SH-SY5Y (cell line): ENCODE data around the gene ACKR2.

Experiments used
- GATA2 ChIP-seq: IDR thresholded peaks from 2 replicates; pipeline ENCODE4 v1.6.1; 2011; ENCODE audit warnings: mild to moderate bottlenecking, low read depth, low read length
- GATA3 ChIP-seq: IDR thresholded peaks from 2 replicates; pipeline ENCODE4 v1.6.1; 2011; ENCODE audit warnings: low read depth, mild to moderate bottlenecking, low read length, moderate library complexity

DNA sequence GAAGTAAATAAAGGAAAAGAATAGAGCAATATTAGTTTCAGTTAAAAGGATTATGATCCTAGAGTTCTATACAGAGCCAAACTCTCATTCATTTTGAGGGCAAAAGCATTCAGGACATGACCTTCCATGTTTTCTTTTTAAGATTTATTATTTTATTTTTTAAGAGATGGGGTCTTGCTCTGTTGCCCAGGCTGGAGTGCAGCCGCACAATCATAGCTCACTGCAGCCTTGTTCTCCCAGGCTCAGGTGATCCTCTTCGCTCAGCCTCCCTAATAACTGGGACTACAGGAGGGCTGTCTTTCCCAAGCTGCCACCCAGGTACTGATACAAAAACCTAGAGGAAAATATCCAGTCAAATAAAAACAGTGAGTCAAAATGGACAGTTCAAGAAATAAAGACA is 22.6 kb upstream of the ACKR2 start:
- TF ChIP-seq GATA2 (no peak), GATA3 (no peak)
